ENCODE results near the gene SERGEF.

- TF ChIP-seq POLR2AphosphoS5 (IDR thresholded peaks at IDR 0.05; ENCODE audit: low read depth, low read length) (no peak), POLR2A (IDR thresholded peaks at IDR 0.05; ENCODE audit: low read depth, low read length) (no peak), PAX5 (IDR thresholded peaks at IDR 0.05; ENCODE audit: insufficient read depth, low read length, severe bottlenecking) (no peak), SPI1 (IDR thresholded peaks at IDR 0.05; ENCODE audit: low read depth, low read length) (no peak)
These were observed 129.8 kb downstream of the SERGEF start for GRCh38 chr11:17883057-17883456.
